ENCODE results near the gene DLG5. TPM values are rescaled to one million over a fixed set of nuclear protein-coding genes. Genes with fewer than 3 reads are reported as not detected.

The DLG5 gene
- total RNA-seq, 2 donors from 2014 or later: 26.1 to 47.5 TPM

- Histone ChIP-seq H3K27ac (no peak overlapping the region), H3K4me3 (no peak overlapping the region), H3K36me3 (peaks cover 5% of the 10 kb centered on the region), H3K9me3 (no peaks in the 10 kb centered on the region), H3K4me1 (no peaks in the 10 kb centered on the region), H3K9ac (ENCODE audit: low read depth in 2 of 2, low read length in 2 of 2) (no peak overlapping the region), H3K27me3 (no peaks in the 10 kb centered on the region)
- no peak for TF ChIP-seq CTCF (IDR thresholded peaks at IDR 0.05)
- intact Hi-C loops (cut with DNase I): no loop called here
- no peak for DNase-seq
Observed at GRCh38 chr10:77818378-77818777, 108.2 kb downstream of the DLG5 start.

GRCh38 chr10:77817541-77817940 lies 109.0 kb downstream of the DLG5 start:
- Histone ChIP-seq H3K9me3 (no peaks in the 10 kb centered on the region), H3K27ac (no peak overlapping the region), H3K9ac (ENCODE audit: low read depth in 2 of 2, low read length in 2 of 2) (no peak overlapping the region), H3K36me3 (peaks cover 5% of the 10 kb centered on the region), H3K4me3 (no peak overlapping the region), H3K4me1 (no peaks in the 10 kb centered on the region), H3K27me3 (no peaks in the 10 kb centered on the region)
- TF ChIP-seq CTCF (IDR thresholded peaks at IDR 0.05): no peak
- intact Hi-C loops (cut with DNase I): no loop called here
- no peak for DNase-seq

GRCh38 chr10:77816311-77816710 lies 110.2 kb downstream of the DLG5 start:
- no peak overlapping the region for H3K9ac ChIP-seq (ENCODE audit: low read depth in 2 of 2, low read length in 2 of 2)
- no peak for DNase-seq
- H3K27me3 ChIP-seq: no peaks in the 10 kb centered on the region
- H3K9me3 ChIP-seq: no peaks in the 10 kb centered on the region
- no peak overlapping the region for H3K4me3 ChIP-seq
- no peaks in the 10 kb centered on the region for H3K4me1 ChIP-seq
- H3K27ac ChIP-seq: no peak overlapping the region
- TF ChIP-seq CTCF (IDR thresholded peaks at IDR 0.05): no peak
- peaks cover 5% of the 10 kb centered on the region for H3K36me3 ChIP-seq
- intact Hi-C loops (cut with DNase I): no loop called here

GRCh38 chr10:77812741-77813140 lies 113.8 kb downstream of the DLG5 start:
- Histone ChIP-seq H3K4me3 (no peak overlapping the region), H3K27ac (no peak overlapping the region), H3K27me3 (no peaks in the 10 kb centered on the region), H3K9me3 (no peaks in the 10 kb centered on the region), H3K4me1 (no peaks in the 10 kb centered on the region), H3K9ac (ENCODE audit: low read depth in 2 of 2, low read length in 2 of 2) (no peak overlapping the region), H3K36me3 (peaks cover 5% of the 10 kb centered on the region)
- intact Hi-C loops (cut with DNase I): no loop called here
- TF ChIP-seq CTCF (IDR thresholded peaks at IDR 0.05): no peak
- no peak for DNase-seq

DNA sequence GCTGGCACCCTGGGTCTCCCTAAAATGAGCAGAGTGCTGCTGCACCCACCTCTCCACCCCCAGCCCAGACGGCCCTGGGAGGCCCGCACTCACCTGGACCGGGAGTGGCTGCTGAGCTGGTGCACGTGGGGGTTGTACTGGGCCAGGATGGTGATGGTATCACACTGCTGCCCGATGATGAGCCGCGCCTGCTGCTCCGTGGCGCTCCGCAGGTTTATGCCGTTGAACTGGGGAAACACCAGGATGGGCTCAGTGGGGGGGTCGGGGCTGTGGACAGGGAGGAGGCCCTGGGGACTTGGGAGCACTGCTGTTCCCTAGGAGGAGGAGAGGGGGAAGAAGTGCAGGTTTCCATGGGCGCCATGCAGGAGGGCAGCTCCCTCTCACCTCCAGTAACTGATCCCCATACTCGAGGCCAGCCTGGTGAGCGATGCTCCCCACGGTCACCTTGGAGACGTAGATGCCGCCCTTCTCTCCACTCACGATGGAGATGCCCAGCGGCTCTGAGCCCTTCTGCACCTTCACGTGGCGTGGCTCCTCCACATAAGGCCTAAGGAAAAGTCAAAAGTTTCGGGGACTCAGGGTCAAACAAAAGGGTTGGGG lies 114.6 kb downstream of the DLG5 start:
- Histone ChIP-seq H3K27ac (no peak overlapping the region), H3K9me3 (no peaks in the 10 kb centered on the region), H3K36me3 (peaks cover 5% of the 10 kb centered on the region), H3K27me3 (no peaks in the 10 kb centered on the region), H3K4me1 (no peaks in the 10 kb centered on the region), H3K9ac (ENCODE audit: low read depth in 2 of 2, low read length in 2 of 2) (no peak overlapping the region), H3K4me3 (no peak overlapping the region)
- intact Hi-C loops (cut with DNase I): no loop called here
- no peak for TF ChIP-seq CTCF (IDR thresholded peaks at IDR 0.05)
- no peak for DNase-seq
